ENCODE measurements around the gene ADARB2.

- TF ChIP-seq CTCF (IDR thresholded peaks at IDR 0.05; ENCODE audit: low read depth, low read length, poor library complexity, severe bottlenecking) = no peak
- TF ChIP-seq EZH2phosphoT487 (IDR thresholded peaks at IDR 0.05; ENCODE audit: borderline replicate concordance, low read length) = no peak
These were observed 9.5 kb upstream of the ADARB2 start for GRCh38 chr10:1746796-1747195.

Data from DOHH2 (cell line).